H1 (cell line): ENCODE measurements around the gene RNF149. TPM values are rescaled to one million over a fixed set of nuclear protein-coding genes. Genes with fewer than 3 reads are reported as not detected.

Experiments used
- EP300 ChIP-seq, 2 experiments: IDR thresholded peaks; 1 replicate in 1 of 2; 2 replicates in 1 of 2; pipeline ENCODE4 v1.6.1; 2011 to 2012; ENCODE audit warnings: low read depth in 2 of 2, low read length in 2 of 2, mild to moderate bottlenecking in 2 of 2, borderline replicate concordance in 1 of 2, inconsistent platforms in 1 of 2, moderate library complexity in 1 of 2
- GTF2F1 ChIP-seq: IDR thresholded peaks from 2 replicates; pipeline ENCODE4 v1.6.1; 2012; ENCODE audit warnings: low read depth, low read length, improper control_type of control experiment, borderline replicate concordance
- KDM4A ChIP-seq: IDR thresholded peaks from one replicate; pipeline ENCODE4 v1.7.1; 2012; ENCODE audit warnings: low read depth, mild to moderate bottlenecking, moderate library complexity, low read length, inconsistent platforms; ENCODE audit not compliant: severe bottlenecking
- NRF1 ChIP-seq: IDR thresholded peaks from 2 replicates; pipeline ENCODE4 v1.6.1; 2011; ENCODE audit warnings: mild to moderate bottlenecking, low read depth, low read length, improper control_type of control experiment
- RXRA ChIP-seq: IDR thresholded peaks from 2 replicates; pipeline ENCODE4 v1.6.1; 2011; ENCODE audit warnings: low read depth, mild to moderate bottlenecking, low read length, moderate library complexity; ENCODE audit not compliant: insufficient read depth
- SIX5 ChIP-seq: IDR thresholded peaks from 2 replicates; pipeline ENCODE4 v1.6.1; 2011; ENCODE audit warnings: mild to moderate bottlenecking, low read depth, low read length
- polyA plus RNA-seq, 7 experiments: library from polyadenylated mRNA; depleted of rRNA in 3 of 7; stranded (reverse) in 5 of 7; unstranded in 2 of 7; fragments of >200 nt in 5 of 7; fragments of 200-250 nt in 2 of 7; gene quantifications; 1 replicate in 5 of 7; 2 replicates in 1 of 7; 4 replicates in 1 of 7; pipeline versions ENCODE4 v1.2.1 to v1.2.3, GENCODE V29; 2011 to 2013; ENCODE audit warnings: missing spikeins in 2 of 7, mixed read lengths in 2 of 7
- total RNA-seq: library from RNA; stranded (reverse); fragmentation: NEBNext Ultra II Directional; extraction: Animal tissue kit (Norgen Biotek cat#: 25700); gene quantifications from 2 replicates; pipeline ENCODE4 v1.2.1, GENCODE V29; 2021
- TF ChIP-seq, protein P1 (sequence below): fragments of 300-600 bp; sonication (generic); IDR thresholded peaks from 2 replicates; pipeline ENCODE4 v1.7.1; 2012; ENCODE audit warnings: low read length, moderate library complexity, mild to moderate bottlenecking, inconsistent platforms; ENCODE audit not compliant: insufficient replicate concordance
- TF ChIP-seq, protein P2 (sequence below), 3 experiments: IDR thresholded peaks; 1 replicate in 2 of 3; 2 replicates in 1 of 3; pipeline versions ENCODE4 v1.5.1 to v1.6.1; 2011; ENCODE audit warnings: low read length in 3 of 3, mild to moderate bottlenecking in 3 of 3, inconsistent platforms in 2 of 3, low read depth in 1 of 3, moderate library complexity in 1 of 3; ENCODE audit not compliant: insufficient read depth in 1 of 3; ENCODE audit errors: control extremely low read depth in 1 of 3

RNF149 gene
- total and polyA plus RNA-seq, 2 of the 8 experiments (the other 6 are each of a cell fraction or from before 2014, with no cell fraction given), result 16.6 to 28.2 TPM

DNA sequence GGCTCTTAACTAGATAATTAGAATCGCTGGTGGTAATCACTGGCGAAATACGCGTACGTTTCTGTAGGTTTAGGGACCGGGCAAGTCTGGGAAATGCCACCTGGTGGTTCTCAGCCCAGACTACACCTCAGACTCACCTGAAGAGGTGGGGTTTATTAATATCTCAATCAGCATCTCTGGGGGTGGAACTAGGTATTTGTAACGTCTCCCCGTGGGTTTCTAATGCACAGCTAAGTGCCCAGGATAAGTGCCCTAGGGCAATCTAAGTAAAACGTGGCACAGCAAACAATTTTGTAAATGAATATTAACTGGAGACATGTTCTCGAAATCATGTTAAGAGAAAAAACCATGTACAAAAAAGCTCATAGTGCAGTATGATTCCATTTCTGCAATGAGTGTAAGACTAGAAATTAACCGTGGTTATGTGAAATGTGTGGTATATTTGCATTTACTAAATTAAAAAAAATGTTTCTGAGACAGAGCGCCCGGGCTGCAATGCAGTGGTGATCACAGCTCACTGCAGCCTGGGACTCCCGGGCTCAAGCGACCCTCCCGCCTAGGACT, 56.6 kb downstream of the RNF149 start (continued):
- TF ChIP-seq, protein P1, sequence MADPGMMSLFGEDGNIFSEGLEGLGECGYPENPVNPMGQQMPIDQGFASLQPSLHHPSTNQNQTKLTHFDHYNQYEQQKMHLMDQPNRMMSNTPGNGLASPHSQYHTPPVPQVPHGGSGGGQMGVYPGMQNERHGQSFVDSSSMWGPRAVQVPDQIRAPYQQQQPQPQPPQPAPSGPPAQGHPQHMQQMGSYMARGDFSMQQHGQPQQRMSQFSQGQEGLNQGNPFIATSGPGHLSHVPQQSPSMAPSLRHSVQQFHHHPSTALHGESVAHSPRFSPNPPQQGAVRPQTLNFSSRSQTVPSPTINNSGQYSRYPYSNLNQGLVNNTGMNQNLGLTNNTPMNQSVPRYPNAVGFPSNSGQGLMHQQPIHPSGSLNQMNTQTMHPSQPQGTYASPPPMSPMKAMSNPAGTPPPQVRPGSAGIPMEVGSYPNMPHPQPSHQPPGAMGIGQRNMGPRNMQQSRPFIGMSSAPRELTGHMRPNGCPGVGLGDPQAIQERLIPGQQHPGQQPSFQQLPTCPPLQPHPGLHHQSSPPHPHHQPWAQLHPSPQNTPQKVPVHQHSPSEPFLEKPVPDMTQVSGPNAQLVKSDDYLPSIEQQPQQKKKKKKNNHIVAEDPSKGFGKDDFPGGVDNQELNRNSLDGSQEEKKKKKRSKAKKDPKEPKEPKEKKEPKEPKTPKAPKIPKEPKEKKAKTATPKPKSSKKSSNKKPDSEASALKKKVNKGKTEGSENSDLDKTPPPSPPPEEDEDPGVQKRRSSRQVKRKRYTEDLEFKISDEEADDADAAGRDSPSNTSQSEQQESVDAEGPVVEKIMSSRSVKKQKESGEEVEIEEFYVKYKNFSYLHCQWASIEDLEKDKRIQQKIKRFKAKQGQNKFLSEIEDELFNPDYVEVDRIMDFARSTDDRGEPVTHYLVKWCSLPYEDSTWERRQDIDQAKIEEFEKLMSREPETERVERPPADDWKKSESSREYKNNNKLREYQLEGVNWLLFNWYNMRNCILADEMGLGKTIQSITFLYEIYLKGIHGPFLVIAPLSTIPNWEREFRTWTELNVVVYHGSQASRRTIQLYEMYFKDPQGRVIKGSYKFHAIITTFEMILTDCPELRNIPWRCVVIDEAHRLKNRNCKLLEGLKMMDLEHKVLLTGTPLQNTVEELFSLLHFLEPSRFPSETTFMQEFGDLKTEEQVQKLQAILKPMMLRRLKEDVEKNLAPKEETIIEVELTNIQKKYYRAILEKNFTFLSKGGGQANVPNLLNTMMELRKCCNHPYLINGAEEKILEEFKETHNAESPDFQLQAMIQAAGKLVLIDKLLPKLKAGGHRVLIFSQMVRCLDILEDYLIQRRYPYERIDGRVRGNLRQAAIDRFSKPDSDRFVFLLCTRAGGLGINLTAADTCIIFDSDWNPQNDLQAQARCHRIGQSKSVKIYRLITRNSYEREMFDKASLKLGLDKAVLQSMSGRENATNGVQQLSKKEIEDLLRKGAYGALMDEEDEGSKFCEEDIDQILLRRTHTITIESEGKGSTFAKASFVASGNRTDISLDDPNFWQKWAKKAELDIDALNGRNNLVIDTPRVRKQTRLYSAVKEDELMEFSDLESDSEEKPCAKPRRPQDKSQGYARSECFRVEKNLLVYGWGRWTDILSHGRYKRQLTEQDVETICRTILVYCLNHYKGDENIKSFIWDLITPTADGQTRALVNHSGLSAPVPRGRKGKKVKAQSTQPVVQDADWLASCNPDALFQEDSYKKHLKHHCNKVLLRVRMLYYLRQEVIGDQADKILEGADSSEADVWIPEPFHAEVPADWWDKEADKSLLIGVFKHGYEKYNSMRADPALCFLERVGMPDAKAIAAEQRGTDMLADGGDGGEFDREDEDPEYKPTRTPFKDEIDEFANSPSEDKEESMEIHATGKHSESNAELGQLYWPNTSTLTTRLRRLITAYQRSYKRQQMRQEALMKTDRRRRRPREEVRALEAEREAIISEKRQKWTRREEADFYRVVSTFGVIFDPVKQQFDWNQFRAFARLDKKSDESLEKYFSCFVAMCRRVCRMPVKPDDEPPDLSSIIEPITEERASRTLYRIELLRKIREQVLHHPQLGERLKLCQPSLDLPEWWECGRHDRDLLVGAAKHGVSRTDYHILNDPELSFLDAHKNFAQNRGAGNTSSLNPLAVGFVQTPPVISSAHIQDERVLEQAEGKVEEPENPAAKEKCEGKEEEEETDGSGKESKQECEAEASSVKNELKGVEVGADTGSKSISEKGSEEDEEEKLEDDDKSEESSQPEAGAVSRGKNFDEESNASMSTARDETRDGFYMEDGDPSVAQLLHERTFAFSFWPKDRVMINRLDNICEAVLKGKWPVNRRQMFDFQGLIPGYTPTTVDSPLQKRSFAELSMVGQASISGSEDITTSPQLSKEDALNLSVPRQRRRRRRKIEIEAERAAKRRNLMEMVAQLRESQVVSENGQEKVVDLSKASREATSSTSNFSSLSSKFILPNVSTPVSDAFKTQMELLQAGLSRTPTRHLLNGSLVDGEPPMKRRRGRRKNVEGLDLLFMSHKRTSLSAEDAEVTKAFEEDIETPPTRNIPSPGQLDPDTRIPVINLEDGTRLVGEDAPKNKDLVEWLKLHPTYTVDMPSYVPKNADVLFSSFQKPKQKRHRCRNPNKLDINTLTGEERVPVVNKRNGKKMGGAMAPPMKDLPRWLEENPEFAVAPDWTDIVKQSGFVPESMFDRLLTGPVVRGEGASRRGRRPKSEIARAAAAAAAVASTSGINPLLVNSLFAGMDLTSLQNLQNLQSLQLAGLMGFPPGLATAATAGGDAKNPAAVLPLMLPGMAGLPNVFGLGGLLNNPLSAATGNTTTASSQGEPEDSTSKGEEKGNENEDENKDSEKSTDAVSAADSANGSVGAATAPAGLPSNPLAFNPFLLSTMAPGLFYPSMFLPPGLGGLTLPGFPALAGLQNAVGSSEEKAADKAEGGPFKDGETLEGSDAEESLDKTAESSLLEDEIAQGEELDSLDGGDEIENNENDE, result no peak
- TF ChIP-seq RXRA (no peak), EP300 (IDR thresholded peaks at IDR 0.05; ENCODE audit: borderline replicate concordance in 1 of 2, low read depth in 2 of 2, low read length in 2 of 2) (no peak), GTF2F1 (no peak), NRF1 (no peak), KDM4A (no peak), SIX5 (no peak)
- TF ChIP-seq, protein P2, sequence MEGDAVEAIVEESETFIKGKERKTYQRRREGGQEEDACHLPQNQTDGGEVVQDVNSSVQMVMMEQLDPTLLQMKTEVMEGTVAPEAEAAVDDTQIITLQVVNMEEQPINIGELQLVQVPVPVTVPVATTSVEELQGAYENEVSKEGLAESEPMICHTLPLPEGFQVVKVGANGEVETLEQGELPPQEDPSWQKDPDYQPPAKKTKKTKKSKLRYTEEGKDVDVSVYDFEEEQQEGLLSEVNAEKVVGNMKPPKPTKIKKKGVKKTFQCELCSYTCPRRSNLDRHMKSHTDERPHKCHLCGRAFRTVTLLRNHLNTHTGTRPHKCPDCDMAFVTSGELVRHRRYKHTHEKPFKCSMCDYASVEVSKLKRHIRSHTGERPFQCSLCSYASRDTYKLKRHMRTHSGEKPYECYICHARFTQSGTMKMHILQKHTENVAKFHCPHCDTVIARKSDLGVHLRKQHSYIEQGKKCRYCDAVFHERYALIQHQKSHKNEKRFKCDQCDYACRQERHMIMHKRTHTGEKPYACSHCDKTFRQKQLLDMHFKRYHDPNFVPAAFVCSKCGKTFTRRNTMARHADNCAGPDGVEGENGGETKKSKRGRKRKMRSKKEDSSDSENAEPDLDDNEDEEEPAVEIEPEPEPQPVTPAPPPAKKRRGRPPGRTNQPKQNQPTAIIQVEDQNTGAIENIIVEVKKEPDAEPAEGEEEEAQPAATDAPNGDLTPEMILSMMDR (IDR thresholded peaks at IDR 0.05; ENCODE audit: control extremely low read depth in 1 of 3, insufficient read depth in 1 of 3, low read depth in 1 of 3, low read length in 3 of 3), result peak; percentile 54 to 71 (median 63)
